ENCODE results near the gene HS6ST3.

Gene HS6ST3

DNA sequence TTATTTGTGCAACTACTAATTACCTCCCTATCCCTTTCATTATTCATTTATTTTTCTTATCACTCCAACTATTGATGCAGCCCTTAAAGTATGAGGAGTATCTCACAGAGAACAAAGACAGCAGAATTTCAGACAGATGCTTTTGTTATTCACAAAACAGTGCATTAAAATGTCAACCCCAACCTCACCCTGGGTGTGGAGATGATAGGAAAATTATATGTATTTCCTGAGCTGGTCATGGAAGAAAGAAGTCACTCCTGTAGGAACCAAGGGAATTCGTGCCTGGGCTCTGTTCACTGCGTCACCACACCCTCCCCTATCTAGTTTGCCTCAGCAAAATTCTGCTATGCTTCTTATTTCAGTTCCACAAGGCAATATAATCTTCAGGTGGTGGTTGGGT is 588.9 kb downstream of the HS6ST3 start:
- DNase-seq, result no peak

DNA sequence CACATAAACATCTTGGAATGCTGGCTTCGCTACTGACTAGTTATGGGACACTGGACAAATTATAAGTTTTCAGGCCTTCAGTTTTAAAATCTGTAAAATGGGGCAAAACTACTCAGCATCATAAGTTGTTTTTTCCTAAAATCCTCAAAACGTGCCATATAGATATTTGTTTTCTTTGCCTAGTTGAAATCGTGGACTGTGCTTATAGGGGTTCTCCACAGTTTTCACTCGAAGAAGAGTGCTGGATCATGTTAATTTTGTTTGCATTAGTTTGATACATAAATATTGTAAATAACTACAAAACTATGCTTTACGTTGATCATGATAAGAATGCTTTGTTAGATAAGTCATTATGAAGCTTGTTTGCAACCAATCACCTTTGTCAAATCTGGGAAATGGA is 591.0 kb downstream of the HS6ST3 start:
- no peak for DNase-seq

DNA sequence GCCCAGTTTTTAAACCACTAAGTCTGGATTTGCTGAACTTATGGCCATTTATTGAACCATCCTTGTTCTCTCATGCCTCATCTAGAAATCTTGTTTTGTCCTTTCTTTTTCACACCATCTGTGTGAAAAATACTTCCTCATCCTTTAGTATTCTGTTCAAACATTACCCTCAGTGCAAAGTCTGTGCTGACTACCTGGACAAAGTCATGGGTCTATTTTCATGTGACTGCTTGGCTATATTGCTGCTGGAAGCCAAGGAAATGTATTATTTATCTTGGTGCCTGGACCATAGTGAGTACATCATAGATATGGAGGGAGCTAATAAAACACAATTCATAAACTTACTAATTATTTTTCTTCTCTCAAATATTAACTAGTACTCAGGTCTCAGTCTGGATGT is 591.9 kb downstream of the HS6ST3 start:
- DNase-seq, result no peak

GRCh38 chr13:96684469-96684868 is 594.6 kb downstream of the HS6ST3 start:
- DNase-seq, result no peak

DNA sequence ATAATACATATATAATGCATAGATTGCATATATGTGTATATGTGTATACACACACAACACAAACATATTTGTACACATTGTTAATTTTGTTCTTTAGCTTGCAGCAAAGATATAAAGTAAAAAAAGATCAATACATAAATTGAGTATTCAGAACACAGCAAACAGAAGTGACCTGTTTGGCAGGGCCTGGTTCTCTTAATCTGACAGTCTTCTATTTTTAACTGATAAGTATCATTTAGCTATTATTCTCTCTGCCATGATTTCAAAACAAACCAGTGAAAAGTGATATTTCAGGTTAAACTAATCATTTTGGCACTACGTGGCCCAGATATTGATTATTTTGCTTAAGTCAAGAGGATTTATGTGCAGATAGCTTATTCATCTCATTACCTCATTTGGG is 595.0 kb downstream of the HS6ST3 start:
- DNase-seq, result no peak

DNA sequence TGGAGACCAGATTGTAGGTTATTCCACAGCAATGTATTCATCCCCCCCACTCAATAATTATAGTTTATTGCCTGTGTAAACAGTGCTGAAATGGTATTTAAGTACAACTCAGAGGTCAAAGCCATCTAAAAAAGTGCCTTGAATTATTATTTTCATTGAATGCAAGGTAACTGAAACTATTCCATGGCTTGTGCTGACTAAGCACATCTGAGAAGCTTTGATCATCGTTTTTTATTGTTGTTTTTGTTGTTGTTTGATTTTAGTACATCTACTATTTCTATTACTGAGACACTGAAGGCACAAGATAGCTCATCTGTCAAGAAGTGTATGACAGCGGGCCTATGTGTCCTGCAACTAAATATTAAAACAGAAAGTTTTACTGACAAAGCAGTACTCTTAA is 596.4 kb downstream of the HS6ST3 start:
- DNase-seq, result no peak

- DNase-seq, result no peak
Observed at GRCh38 chr13:96687191-96687590, 597.3 kb downstream of the HS6ST3 start.

DNA sequence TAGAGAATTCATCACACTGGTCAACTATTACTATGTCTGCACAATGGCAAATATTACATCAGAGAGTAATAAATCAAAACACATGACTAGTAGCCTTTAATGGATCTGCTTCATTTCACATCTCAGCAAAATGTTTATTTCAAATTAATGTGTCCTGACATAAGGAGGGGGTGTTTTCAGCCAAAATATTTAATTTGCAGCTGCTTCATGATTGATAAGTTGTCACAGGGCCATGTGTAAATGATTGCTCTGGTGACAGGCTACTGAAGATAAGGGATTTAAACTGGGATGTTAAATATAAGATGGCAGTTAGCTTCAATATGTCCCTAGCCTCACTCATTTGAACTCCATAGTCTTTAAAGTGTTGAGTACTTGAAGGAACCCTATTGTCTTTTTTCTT is 601.1 kb downstream of the HS6ST3 start:
- no peak for DNase-seq

GRCh38 chr13:96696389-96696900 is 606.5 kb downstream of the HS6ST3 start:
- no peak for DNase-seq

- no peak for DNase-seq
Observed at GRCh38 chr13:96700657-96701056, 610.8 kb downstream of the HS6ST3 start.

DNA sequence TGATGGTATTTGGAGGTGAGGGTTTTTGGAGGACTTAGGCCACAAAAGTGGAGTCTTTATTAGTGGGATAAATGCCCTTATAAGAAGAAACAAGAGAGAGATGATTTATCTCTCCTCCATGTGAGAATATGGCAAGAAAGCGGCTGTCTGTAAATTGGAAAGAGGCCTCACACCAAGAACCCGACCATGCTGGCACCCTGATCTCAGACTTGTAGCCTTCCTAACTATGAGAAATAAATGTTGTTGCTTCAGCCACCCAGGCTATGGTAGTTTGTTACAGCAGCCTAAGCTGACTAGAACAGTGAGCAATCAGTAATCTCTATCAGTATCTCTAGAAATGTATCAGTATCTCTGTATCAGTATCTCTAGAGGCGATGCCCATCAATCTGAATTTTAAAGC is 617.2 kb downstream of the HS6ST3 start:
- no peak for DNase-seq

GRCh38 chr13:96710166-96710862 is 620.4 kb downstream of the HS6ST3 start:
- no peak for DNase-seq

- DNase-seq, result no peak
Observed at GRCh38 chr13:96720446-96720845, 630.5 kb downstream of the HS6ST3 start.

- DNase-seq, result no peak
Observed at GRCh38 chr13:96726651-96727050, 636.7 kb downstream of the HS6ST3 start.

DNA sequence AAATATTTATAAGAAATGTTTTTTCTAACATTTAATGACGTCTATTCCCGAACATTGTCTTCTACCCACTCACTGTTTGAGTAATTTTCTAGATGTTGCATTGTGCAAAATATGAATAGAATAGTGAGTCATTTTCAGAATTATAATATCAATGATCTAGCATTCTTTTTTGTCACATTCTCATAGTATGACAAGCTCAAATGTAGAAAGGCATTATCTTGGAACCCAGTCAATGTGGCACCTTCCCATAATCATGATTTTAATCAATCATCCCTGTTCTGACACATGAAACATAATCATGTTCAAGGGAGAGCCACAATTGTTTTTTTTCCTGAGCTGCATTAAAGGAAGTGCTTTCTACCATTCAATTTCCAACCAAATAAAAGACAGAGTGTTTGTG is 638.6 kb downstream of the HS6ST3 start:
- no peak for DNase-seq

DNA sequence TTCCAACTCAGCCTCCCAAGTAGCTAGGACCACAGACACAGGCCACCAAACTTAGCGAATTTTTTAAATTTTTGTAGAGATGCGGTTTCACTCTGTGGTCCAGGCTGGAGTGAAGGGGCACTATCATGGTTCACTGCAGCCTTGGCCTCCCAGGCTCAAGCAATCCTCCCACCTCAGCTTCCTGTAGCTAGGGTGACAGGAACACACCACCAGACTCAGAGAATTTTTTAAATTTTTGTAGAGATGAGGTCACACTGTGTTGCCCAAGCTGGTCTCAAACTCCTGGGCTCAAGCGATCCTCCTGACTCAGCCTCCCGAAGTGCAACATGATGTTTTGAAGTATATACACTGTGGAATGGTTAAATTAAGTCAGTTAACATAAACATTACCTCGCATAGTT is 640.8 kb downstream of the HS6ST3 start:
- DNase-seq, result no peak

- no peak for DNase-seq
Observed at GRCh38 chr13:96734499-96734898, 644.6 kb downstream of the HS6ST3 start.

DNA sequence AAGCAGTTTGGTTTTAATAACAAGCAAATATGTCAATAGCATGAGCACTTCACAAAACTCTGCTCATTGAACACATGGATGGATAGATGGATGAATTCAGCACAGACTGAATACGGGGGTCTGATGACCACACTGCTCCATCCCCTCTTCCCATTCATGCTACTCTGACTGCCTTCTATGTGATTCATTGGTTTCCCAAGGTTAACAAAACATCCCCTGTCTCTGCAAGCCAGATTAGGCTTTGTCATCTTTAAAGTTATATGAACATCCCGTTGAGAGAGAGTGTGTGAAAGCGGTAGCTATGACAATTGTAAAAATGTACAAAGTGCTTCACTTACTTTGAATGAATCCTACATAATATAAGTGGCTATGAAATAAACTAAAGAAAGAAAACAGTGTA is 651.9 kb downstream of the HS6ST3 start:
- no peak for DNase-seq

DNA sequence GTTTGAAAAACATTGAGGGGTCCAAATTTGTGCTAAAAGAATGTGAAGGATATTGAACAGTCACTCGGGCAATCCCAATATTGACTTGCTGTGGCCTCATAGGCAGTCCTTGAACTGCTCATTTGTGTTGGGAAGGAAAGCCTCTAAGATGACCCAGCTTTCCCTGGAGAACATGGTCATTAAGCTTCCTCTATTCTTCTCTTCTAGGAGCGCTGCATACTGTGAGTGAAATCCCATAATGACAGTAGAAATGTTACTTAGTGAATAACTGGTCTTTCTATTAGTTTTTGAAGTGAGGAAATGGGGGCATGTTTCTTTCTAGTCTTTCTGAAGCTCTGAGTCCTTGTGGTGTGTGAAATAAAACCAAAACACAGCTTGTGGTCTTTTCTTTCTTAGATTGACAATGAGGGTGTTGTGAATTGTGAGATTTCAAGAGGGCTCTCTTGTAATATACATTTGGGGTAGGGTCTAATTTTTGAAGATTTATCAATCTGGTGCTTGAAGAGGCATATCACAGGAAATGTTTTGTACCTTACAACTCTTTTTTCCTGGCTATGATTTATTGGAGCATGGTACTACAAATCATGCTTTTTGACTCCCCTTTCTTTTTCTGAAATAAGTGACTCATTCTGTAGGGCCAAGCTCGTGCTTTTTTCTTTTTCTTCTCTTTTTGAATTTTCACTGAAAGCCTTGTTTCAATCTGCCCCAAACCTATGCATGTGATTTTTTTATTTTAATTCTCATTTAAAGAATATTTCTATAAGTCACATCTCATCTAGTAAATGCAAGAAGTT is 653.6 kb downstream of the HS6ST3 start:
- no peak for DNase-seq

DNA sequence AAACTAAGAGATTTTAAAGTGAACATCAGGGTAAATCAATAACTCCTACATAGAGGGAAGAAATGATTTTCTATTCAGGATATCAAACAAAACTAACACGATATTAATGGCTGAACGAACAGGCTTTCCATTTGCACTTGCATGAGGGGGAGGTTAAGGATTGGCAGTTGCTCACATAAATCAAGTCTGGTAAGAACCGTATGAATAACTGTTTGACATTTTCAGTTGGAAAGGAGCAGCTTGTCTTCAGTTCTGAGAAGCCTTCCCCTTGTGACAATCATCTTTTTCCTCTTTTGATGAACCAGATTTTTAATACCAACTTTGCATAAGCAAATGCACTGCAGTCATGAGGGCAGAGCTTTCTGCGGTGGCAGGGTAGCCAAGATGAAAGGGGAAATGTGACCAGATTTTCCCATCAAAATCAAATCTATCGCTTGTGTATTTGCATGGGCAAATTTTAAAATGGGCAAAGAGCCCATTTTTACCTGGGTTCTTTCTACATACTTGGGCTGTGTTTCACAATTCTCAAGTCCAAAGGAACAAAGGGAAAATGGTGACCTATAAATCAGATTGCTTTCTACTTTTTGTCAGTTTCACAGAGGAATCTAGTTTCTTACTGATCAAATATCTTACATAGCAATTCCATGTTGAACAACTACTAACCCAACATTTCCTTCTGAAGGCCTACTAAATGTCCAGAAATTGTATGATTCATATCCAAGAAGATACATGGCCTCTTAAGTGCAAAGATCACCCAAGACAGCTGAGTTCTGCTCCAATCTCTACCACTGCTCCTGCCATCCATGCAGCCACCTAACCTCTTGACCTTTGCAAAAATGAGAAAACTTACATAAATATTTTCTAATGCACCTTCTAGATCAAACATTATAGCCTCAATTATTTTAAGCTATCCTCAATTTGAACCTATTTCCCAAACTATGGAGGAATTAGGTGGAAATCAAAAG is 654.7 kb downstream of the HS6ST3 start:
- no peak for DNase-seq

DNA sequence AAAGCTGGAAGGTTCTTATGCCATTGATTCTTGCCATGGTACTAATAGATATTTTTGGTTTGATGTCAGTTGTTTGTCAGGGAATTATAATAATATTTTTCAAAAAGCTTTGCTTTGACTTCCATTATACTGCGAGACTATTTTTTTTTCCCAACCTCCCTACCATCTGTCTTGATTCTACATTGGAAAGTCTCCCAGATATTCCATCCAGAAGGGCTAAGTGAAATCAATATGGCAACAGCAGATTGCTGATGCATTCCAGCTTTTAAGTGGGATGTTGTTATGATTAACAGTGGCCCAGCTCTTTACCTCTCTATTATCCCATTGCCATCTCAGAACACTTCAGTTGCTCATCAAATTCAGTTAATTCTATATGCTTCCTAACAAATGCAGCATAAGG is 657.0 kb downstream of the HS6ST3 start:
- DNase-seq, result no peak

DNA sequence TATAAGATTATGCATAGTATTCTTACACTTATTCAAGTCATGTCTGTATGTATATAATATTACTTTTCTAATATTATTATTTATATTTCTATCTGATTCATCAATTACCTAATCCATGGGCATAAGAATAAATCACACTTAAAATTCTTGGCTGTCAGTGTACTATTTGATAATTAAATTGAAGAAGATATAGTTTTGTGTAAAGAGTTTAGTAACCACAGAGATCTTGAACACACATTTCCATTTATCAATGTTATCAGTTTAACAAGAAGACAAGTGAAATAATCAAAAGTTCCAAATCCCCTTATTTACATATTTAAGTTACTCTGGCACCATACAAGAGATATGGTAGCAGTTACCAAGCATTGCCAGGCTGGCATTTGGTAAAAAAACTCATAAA is 659.9 kb downstream of the HS6ST3 start:
- DNase-seq, result no peak

DNA sequence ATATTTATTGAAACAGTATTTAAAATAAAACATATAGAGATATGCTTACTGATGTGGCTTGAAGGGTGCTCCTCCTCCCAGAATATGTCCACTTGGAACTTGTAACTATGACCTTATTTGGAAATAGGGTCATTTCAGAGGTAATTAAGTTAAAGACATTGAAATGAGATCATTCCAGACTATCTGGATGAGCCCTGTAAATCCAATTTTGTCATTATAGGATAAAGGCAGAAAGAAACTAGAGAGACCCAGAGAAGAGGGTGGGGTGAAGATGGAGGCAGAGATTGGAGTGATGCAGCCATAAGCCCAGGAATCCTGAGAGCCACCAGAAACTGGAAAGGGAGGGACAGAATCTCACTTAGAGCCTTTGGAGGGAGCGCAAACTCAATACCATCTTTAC is 661.2 kb downstream of the HS6ST3 start:
- no peak for DNase-seq
